Adipocyte (in vitro differentiated cells): ENCODE results near the gene THRB.

Experiments
- DNase-seq: peaks from one replicate; pipeline ENCODE4 v3.0.0-alpha.2; 2015; ENCODE audit warnings: low read depth
- H3K27me3 ChIP-seq: replicated peaks from 2 replicates; pipeline ENCODE4 v1.7.0; 2013; ENCODE audit warnings: mild to moderate bottlenecking, low read length, moderate library complexity; ENCODE audit not compliant: control insufficient read depth, insufficient read depth
- H3K36me3 ChIP-seq: 2 replicates; pipeline ENCODE4 v1.7.0; 2013; ENCODE audit warnings: low read length, mild to moderate bottlenecking, moderate library complexity; ENCODE audit not compliant: control insufficient read depth, insufficient read depth, severe bottlenecking
- H3K4me1 ChIP-seq: 2 replicates; pipeline ENCODE4 v1.7.0; 2013; ENCODE audit warnings: mild to moderate bottlenecking, low read length, moderate library complexity; ENCODE audit not compliant: control insufficient read depth, insufficient read depth
- H3K4me3 ChIP-seq: 2 replicates; pipeline ENCODE4 v1.7.0; 2013; ENCODE audit warnings: mild to moderate bottlenecking, low read length, moderate library complexity
- H3K9ac ChIP-seq: 2 replicates; pipeline ENCODE4 v1.7.0; 2013; ENCODE audit warnings: mild to moderate bottlenecking, low read length, moderate library complexity
- H3K9me3 ChIP-seq: 2 replicates; pipeline ENCODE4 v1.7.0; 2013; ENCODE audit warnings: mild to moderate bottlenecking, low read length, moderate library complexity; ENCODE audit not compliant: control insufficient read depth

The THRB gene

GRCh38 chr3:24464389-24464788, 30.3 kb downstream of the THRB start:
- no peak for DNase-seq
- no peak overlapping the region for H3K4me3 ChIP-seq
- H3K9me3 ChIP-seq: peaks cover 13% of the 10 kb centered on the region
- peaks cover 24% of the 10 kb centered on the region for H3K4me1 ChIP-seq
- H3K9ac ChIP-seq: no peak overlapping the region
- no peaks in the 10 kb centered on the region for H3K27me3 ChIP-seq
- no peaks in the 10 kb centered on the region for H3K36me3 ChIP-seq

GRCh38 chr3:24462737-24463136, 31.9 kb downstream of the THRB start:
- H3K36me3 ChIP-seq: no peaks in the 10 kb centered on the region
- DNase-seq: no peak
- H3K4me1 ChIP-seq: peaks cover 11% of the 10 kb centered on the region
- no peaks in the 10 kb centered on the region for H3K27me3 ChIP-seq
- no peak overlapping the region for H3K4me3 ChIP-seq
- H3K9ac ChIP-seq: no peak overlapping the region
- peaks cover 13% of the 10 kb centered on the region for H3K9me3 ChIP-seq

- H3K4me1 ChIP-seq: peaks cover 11% of the 10 kb centered on the region
- H3K4me3 ChIP-seq: no peak overlapping the region
- H3K36me3 ChIP-seq: no peaks in the 10 kb centered on the region
- no peak for DNase-seq
- H3K27me3 ChIP-seq: no peaks in the 10 kb centered on the region
- H3K9me3 ChIP-seq: peaks cover 5% of the 10 kb centered on the region
- no peak overlapping the region for H3K9ac ChIP-seq
These were observed 33.7 kb downstream of the THRB start for GRCh38 chr3:24460974-24461373.

- no peak overlapping the region for H3K9ac ChIP-seq
- peaks cover 15% of the 10 kb centered on the region for H3K4me1 ChIP-seq
- H3K36me3 ChIP-seq: no peaks in the 10 kb centered on the region
- no peak overlapping the region for H3K4me3 ChIP-seq
- no peak for DNase-seq
- no peaks in the 10 kb centered on the region for H3K27me3 ChIP-seq
- no peaks in the 10 kb centered on the region for H3K9me3 ChIP-seq
These were observed 36.9 kb downstream of the THRB start for GRCh38 chr3:24457719-24458118.

- H3K9ac ChIP-seq: no peak overlapping the region
- H3K9me3 ChIP-seq: no peaks in the 10 kb centered on the region
- no peak overlapping the region for H3K4me3 ChIP-seq
- DNase-seq: no peak
- H3K27me3 ChIP-seq: no peaks in the 10 kb centered on the region
- no peaks in the 10 kb centered on the region for H3K36me3 ChIP-seq
- peaks cover 23% of the 10 kb centered on the region for H3K4me1 ChIP-seq
These were observed 39.8 kb downstream of the THRB start for GRCh38 chr3:24454856-24455255.

- Histone ChIP-seq H3K9me3 (no peaks in the 10 kb centered on the region), H3K9ac (no peak overlapping the region), H3K4me1 (peaks cover 27% of the 10 kb centered on the region), H3K27me3 (no peaks in the 10 kb centered on the region), H3K36me3 (no peaks in the 10 kb centered on the region), H3K4me3 (no peak overlapping the region)
- no peak for DNase-seq
These were observed 40.3 kb downstream of the THRB start for GRCh38 chr3:24454393-24454792.

- no peak for DNase-seq
- Histone ChIP-seq H3K4me3 (no peak overlapping the region), H3K36me3 (no peaks in the 10 kb centered on the region), H3K9ac (no peak overlapping the region), H3K9me3 (no peaks in the 10 kb centered on the region), H3K27me3 (no peaks in the 10 kb centered on the region), H3K4me1 (peaks cover 27% of the 10 kb centered on the region)
These were observed 43.1 kb downstream of the THRB start for GRCh38 chr3:24451461-24452099.

GRCh38 chr3:24450160-24450907, 44.3 kb downstream of the THRB start:
- Histone ChIP-seq H3K9ac (peak overlapping the region; percentile 23), H3K27me3 (no peaks in the 10 kb centered on the region), H3K36me3 (no peaks in the 10 kb centered on the region), H3K9me3 (no peaks in the 10 kb centered on the region), H3K4me1 (peaks cover 23% of the 10 kb centered on the region), H3K4me3 (peak overlapping the region; percentile 48)
- no peak for DNase-seq

- Histone ChIP-seq H3K4me1 (peaks cover 30% of the 10 kb centered on the region), H3K36me3 (no peaks in the 10 kb centered on the region), H3K9me3 (no peaks in the 10 kb centered on the region), H3K9ac (no peak overlapping the region), H3K27me3 (no peaks in the 10 kb centered on the region), H3K4me3 (no peak overlapping the region)
- no peak for DNase-seq
These were observed 46.8 kb downstream of the THRB start for GRCh38 chr3:24447836-24448235.

GRCh38 chr3:24446032-24446431, 48.6 kb downstream of the THRB start:
- no peak overlapping the region for H3K9ac ChIP-seq
- peaks cover 22% of the 10 kb centered on the region for H3K4me1 ChIP-seq
- H3K9me3 ChIP-seq: no peaks in the 10 kb centered on the region
- no peak overlapping the region for H3K4me3 ChIP-seq
- no peaks in the 10 kb centered on the region for H3K36me3 ChIP-seq
- no peak for DNase-seq
- no peaks in the 10 kb centered on the region for H3K27me3 ChIP-seq

GRCh38 chr3:24443476-24443875, 51.2 kb downstream of the THRB start:
- Histone ChIP-seq H3K36me3 (no peaks in the 10 kb centered on the region), H3K4me3 (no peak overlapping the region), H3K4me1 (peaks cover 7% of the 10 kb centered on the region), H3K27me3 (no peaks in the 10 kb centered on the region), H3K9ac (no peak overlapping the region), H3K9me3 (no peaks in the 10 kb centered on the region)
- DNase-seq: no peak
